Melanocyte of skin (primary cell): ENCODE measurements around the gene GJC1. TPM values are rescaled to one million over a fixed set of nuclear protein-coding genes. Genes with fewer than 3 reads are reported as not detected.

Experiments
- total RNA-seq, 2 donors: library from RNA; depleted of rRNA; stranded (reverse); fragments of >200 nt; gene quantifications; 2 replicates each; pipeline ENCODE4 v1.2.3, GENCODE V29; 2012

The GJC1 gene
- 10 to 100 TPM; 10.3 to 24.3 TPM for total RNA-seq

GRCh38 chr17:44829523-44830358 is at the start of gene GJC1:
TSS of gene GJC1 (minus strand) at chr17:44830287. CDS start at chr17:44805817, 24,470 bp downstream.

DNA sequence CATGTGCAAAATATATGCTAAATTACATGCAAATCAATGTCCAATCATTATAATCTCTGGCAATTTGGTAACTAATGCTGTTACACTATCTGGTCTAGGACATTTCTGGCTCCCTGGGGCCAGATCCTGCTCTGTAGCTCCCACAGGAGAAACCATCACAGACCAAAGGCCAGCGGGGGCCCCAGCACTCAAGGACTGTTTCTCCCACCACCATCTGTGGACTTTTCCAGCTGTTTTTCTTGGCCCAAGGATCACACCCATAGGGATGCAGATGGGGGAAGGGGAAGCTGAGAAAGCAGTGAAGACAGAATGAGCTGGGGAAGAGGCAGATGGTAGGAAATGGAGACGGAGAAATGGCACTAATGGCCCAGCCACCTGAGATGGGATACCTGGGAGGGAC is 17.5 kb upstream of the GJC1 start, which contains the start of gene HIGD1B:
TSS of gene HIGD1B (plus strand) at position 298 of the 400 bp plus-strand sequence. CDS start 270 bp downstream, outside the sequence.

DNA sequence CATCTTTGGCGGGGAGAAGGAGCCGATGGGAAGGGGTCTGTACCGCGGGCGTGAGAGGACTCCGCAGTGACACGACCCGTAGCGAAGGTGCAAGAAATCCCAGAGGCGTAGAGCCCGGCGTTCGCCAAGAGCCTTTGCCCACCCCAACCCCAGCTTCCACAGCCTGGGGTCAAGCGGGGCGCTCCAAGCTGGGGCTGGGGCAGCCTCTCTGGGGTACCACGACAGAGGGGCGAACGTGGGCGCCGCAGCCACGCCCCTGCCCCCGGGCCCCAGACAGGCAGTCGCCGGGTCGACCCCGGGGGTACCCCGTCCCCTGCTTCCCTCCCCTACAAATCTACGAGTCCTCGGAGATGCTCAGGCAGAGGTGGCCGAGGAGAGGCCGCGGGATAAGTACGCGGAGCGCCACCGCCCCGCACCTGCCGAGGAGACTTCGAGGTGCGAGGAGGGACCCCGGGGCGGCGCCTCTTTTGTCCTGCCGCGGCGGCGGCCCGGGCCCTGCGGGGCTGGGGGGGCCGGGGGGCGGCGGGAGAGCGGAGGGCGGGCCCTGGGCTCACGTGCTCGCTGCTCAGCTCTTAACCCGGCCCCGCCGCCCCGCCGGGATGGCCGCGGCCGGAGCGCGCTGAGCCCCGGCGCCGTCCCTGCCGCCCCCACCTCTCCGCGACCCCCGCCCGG is 71.5 kb downstream of the GJC1 start, which contains the start of gene ADAM11:
TSS of gene ADAM11 (plus strand) at position 575 of the 672 bp plus-strand sequence. CDS start 212 bp downstream, outside the sequence.

Other genes starting within 250 kb of the GJC1 start
- under 1 TPM; 0.33 to 0.34 TPM for gene MEIOC, start 173.8 kb downstream of the GJC1 start, total RNA-seq
- gene CCDC43, start 140.5 kb downstream of the GJC1 start, total RNA-seq = 10 to 100 TPM; 51.6 to 78.3 TPM
- 10 to 100 TPM in 1 of 2 donors, 1 to 10 TPM in 1; 8.9 to 17.0 TPM for gene DBF4B, start 121.6 kb downstream of the GJC1 start, total RNA-seq
- gene ADAM11, start 71.3 kb downstream of the GJC1 start, total RNA-seq = 1 to 10 TPM in 1 of 2 donors, under 1 TPM in 1; 1.00 to 2.1 TPM
- not detected for gene HIGD1B, start 17.6 kb upstream of the GJC1 start, total RNA-seq
- gene EFTUD2, start 69.2 kb upstream of the GJC1 start, total RNA-seq = 100 to 1,000 TPM in 1 of 2 donors, 10 to 100 TPM in 1; 93.9 to 131 TPM
- not detected for gene GFAP, start 85.2 kb upstream of the GJC1 start, total RNA-seq
- 10 to 100 TPM in 1 of 2 donors, 1 to 10 TPM in 1; 3.8 to 13.3 TPM for gene KIF18B, start 117.5 kb upstream of the GJC1 start, total RNA-seq
- under 1 TPM; under 0.01 to 0.33 TPM for gene C1QL1, start 138.0 kb upstream of the GJC1 start, total RNA-seq
- 10 to 100 TPM; 29.3 to 46.0 TPM for gene DCAKD, start 221.3 kb upstream of the GJC1 start, total RNA-seq
- gene NMT1, start 231.0 kb upstream of the GJC1 start, total RNA-seq = 100 to 1,000 TPM in 1 of 2 donors, 10 to 100 TPM in 1; 80.9 to 100 TPM